Spinal cord (tissue), 10 donors: ENCODE data around the gene SEPTIN14. TPM values are rescaled to one million over a fixed set of nuclear protein-coding genes. Genes with fewer than 3 reads are reported as not detected.
"Not testable (repeated sequence)": the region's sequence is repeated elsewhere in the genome, so short reads cannot be mapped to it uniquely, and the experiment has no call there.

ENCODE experiments used
- DNase-seq, 6 donors: peaks; one replicate each; pipeline versions ENCODE4 v3.0.0 to v3.0.0-alpha.2; 2013 to 2015; ENCODE audit warnings: low spot score in 6 of 6, low read depth in 4 of 6
- H3K27ac ChIP-seq: one replicate; pipeline ENCODE4 v1.5.1; 2013; ENCODE audit warnings: low read depth, low read length, control low read depth
- H3K27me3 ChIP-seq: one replicate; pipeline ENCODE4 v1.6.1; 2013; ENCODE audit warnings: low read length; ENCODE audit not compliant: control insufficient read depth, insufficient read depth
- H3K36me3 ChIP-seq: one replicate; pipeline ENCODE4 v1.6.1; 2013; ENCODE audit warnings: low read length; ENCODE audit not compliant: control insufficient read depth, insufficient read depth
- H3K4me1 ChIP-seq: one replicate; pipeline ENCODE4 v1.6.1; 2013; ENCODE audit warnings: low read length; ENCODE audit not compliant: control insufficient read depth, insufficient read depth
- H3K4me3 ChIP-seq: one replicate; pipeline ENCODE4 v1.5.1; 2013; ENCODE audit warnings: low read depth, low read length, control low read depth
- H3K9me3 ChIP-seq: one replicate; pipeline ENCODE4 v1.6.1; 2013; ENCODE audit warnings: low read length; ENCODE audit not compliant: control insufficient read depth, insufficient read depth
- WGBS: methylation state at CpG from one replicate; pipeline ENCODE4 v1.1.5; 2013; ENCODE audit warnings: missing lambda C conversion rate; ENCODE audit not compliant: insufficient coverage; 5-methylcytosine and 5-hydroxymethylcytosine counted together
- polyA plus RNA-seq, 2 donors: library from polyadenylated mRNA; unstranded; fragments of 120-200 nt; gene quantifications; one replicate each; pipeline ENCODE4 v1.2.1, GENCODE V29; 2013; ENCODE audit not compliant: insufficient read length in 2 of 2
- small RNA-seq: library from RNA; depleted of rRNA; stranded (forward); fragments of <200 nt; gene quantifications from one replicate; pipeline ENCODE3, GENCODE V24; 2014; ENCODE audit warnings: low replicate concordance
- total RNA-seq, 2 donors: library from RNA; depleted of rRNA in 1 of 2; stranded (reverse); fragments of 120-200 nt in 1 of 2; fragments of >200 nt in 1 of 2; gene quantifications; one replicate each; pipeline versions ENCODE4 v1.2.3 to v1.2.4, GENCODE V29; 2013 to 2014
- donor health status: healthy.

SEPTIN14 gene
- total and polyA plus RNA-seq, 4 donors, result 0.38 to 0.47 TPM; not detected in 2

- 55% methylated on average over 3 of the region's 6 CpGs for WGBS
- H3K4me3 ChIP-seq, H3K9me3 ChIP-seq, H3K27ac ChIP-seq, H3K27me3 ChIP-seq, H3K36me3 ChIP-seq, H3K4me1 ChIP-seq, DNase-seq: not testable (repeated sequence)
Measured at GRCh38 chr7:55753274-55753862, 109.2 kb downstream of the SEPTIN14 start.

DNA sequence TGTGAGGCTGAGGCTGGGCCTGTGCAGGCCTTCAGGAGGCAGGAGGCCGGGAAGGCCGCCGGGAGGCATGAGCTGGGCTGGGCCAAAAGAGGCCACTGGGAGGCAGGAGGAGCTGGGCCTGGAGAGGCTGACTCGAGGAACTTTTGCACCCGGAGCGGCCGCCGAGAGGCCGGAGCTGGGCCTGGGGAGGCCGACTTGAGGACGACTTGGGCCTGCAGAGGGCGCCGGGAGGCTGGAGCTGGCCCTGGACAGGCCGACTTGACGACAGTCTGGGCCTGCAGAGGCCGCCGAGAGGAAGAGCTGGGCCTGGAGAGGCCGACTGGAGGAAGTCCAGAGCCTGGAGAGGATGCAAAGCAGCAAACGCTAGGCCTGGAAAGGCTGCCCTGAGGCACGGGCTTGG, 117.8 kb downstream of the SEPTIN14 start:
- not testable (repeated sequence) for H3K4me3 ChIP-seq, H3K27ac ChIP-seq, H3K9me3 ChIP-seq, H3K36me3 ChIP-seq, H3K4me1 ChIP-seq, H3K27me3 ChIP-seq, DNase-seq
- 90% methylated on average over 12 of the region's 20 CpGs for WGBS

Small RNA genes lying within 50 kb of the gene (small RNA-seq; reads per million reads assigned to genes)
- gene AC092647.1 (not detected), gene AC092647.2 (not detected), gene RNU6-1126P (not detected)

Other genes with a start within 250 kb of the SEPTIN14 start
- 10 to 100 TPM; 14.9 to 24.7 TPM for gene ZNF713, start 24.7 kb upstream of the SEPTIN14 start, total RNA-seq
- 10 to 100 TPM; 14.4 to 21.6 TPM for gene ZNF713, start 24.7 kb upstream of the SEPTIN14 start, polyA plus RNA-seq
- 10 to 100 TPM; 18.5 to 20.0 TPM for gene MRPS17, start 89.1 kb upstream of the SEPTIN14 start, total RNA-seq
- gene MRPS17, start 89.1 kb upstream of the SEPTIN14 start, polyA plus RNA-seq, result 10 to 100 TPM; 19.1 to 20.2 TPM
- 10 to 100 TPM; 70.9 to 77.3 TPM for gene NIPSNAP2, start 101.8 kb upstream of the SEPTIN14 start, total RNA-seq
- 10 to 100 TPM; 85.7 to 95.7 TPM for gene NIPSNAP2, start 101.8 kb upstream of the SEPTIN14 start, polyA plus RNA-seq
- 10 to 100 TPM; 28.7 to 30.9 TPM for gene PSPH, start 188.7 kb upstream of the SEPTIN14 start, total RNA-seq
- 10 to 100 TPM; 42.2 to 42.4 TPM for gene PSPH, start 188.7 kb upstream of the SEPTIN14 start, polyA plus RNA-seq
- gene CCT6A, start 189.0 kb upstream of the SEPTIN14 start, total RNA-seq, result 100 to 1,000 TPM; 118 to 138 TPM
- 100 to 1,000 TPM; 167 to 193 TPM for gene CCT6A, start 189.0 kb upstream of the SEPTIN14 start, polyA plus RNA-seq
- gene SUMF2, start 201.5 kb upstream of the SEPTIN14 start, total RNA-seq, result 100 to 1,000 TPM; 111 to 125 TPM
- 100 to 1,000 TPM; 101 to 138 TPM for gene SUMF2, start 201.5 kb upstream of the SEPTIN14 start, polyA plus RNA-seq
- 1 to 10 TPM; 6.5 to 7.9 TPM for gene PHKG1, start 230.2 kb upstream of the SEPTIN14 start, total RNA-seq
- gene PHKG1, start 230.2 kb upstream of the SEPTIN14 start, polyA plus RNA-seq, result 10 to 100 TPM; 14.4 to 14.9 TPM
- gene CHCHD2, start 243.7 kb upstream of the SEPTIN14 start, total RNA-seq, result 100 to 1,000 TPM; 182 to 466 TPM
- 100 to 1,000 TPM; 297 to 334 TPM for gene CHCHD2, start 243.7 kb upstream of the SEPTIN14 start, polyA plus RNA-seq